GM21619 (cell line): ENCODE measurements around the gene OR6N1.

ENCODE experiments used
- ATAC-seq: cut with Tn5 transposase; IDR thresholded peaks from one replicate; pipeline ENCODE4 v1.9.1; 2021; ENCODE audit not compliant: unreplicated experiment

The OR6N1 gene, protein sequence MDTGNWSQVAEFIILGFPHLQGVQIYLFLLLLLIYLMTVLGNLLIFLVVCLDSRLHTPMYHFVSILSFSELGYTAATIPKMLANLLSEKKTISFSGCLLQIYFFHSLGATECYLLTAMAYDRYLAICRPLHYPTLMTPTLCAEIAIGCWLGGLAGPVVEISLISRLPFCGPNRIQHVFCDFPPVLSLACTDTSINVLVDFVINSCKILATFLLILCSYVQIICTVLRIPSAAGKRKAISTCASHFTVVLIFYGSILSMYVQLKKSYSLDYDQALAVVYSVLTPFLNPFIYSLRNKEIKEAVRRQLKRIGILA

GRCh38 chr1:158771950-158772866, at the start of gene OR6N1:
TSS of gene OR6N1 (minus strand) at chr1:158772195. CDS start at chr1:158766682, 5,513 bp downstream.
- no peak for ATAC-seq

- ATAC-seq, result no peak
Measured at GRCh38 chr1:158821723-158822122, 49.7 kb upstream of the OR6N1 start.

DNA sequence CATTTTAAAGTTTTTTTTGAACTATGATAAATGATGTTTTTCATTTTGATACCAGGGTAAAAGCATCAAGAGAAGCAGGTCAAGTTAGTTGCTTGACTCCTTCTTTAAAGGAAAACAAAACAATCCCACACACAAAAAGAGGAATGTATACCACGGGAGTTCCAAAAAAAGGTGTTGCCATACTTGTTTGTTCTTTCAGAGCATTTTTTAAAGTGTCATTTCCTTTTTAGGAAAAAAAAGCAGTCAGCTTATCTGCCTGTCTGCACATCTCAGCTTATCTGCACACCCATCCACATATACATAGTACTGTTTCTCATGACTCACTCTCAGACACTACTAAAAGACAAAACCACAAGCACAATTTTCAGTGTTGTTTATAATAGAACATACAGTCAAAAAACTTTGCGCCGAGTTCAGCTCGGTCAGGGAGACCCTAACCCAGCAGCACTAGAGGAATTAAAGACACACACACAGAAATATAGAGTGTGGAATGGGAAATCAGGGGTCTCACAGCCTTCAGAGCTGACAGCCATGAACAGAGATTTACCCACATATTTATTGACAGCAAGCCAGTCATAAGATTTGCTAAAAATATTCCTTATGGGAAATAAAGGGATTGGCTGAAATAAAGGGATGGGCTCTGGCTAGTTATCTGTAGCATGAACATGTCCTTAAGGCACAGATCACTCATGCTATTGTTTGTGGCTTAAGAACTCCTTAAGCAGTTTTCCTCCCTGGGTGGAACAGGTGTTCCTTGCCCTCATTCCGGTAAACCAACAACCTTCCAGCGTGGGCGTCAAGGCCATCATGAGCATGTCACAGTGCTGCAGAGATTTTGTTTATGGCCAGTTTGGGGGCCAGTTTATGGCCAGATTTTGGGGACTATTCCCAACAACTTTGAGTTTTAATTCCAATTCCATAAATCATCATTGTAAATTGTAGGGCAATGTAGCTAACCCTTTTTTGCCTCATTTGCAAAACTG, 47.8 kb upstream of the OR6N1 start:
- ATAC-seq, result no peak

- ATAC-seq, result no peak
Measured at GRCh38 chr1:158818975-158819431, 47.0 kb upstream of the OR6N1 start.

- ATAC-seq, result no peak
Measured at GRCh38 chr1:158818560-158818959, 46.6 kb upstream of the OR6N1 start.

DNA sequence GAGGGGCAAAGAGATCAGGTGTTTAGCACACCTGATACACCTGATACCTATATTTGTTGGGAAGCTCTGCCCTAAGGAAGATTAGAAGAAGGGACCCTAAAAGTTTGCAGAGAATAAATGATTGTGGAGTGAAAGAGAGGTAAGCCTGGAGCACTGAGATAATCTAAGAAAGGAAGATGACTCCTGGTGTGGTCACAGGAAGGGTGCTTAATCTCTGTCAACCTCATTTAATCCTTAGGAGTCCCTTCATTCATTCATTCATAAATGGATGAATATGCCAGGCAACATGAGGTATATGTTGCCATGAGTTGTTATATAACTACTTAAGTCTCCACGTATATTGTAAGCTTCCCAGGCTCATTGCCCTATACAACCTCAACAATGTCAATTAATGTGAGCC, 43.0 kb upstream of the OR6N1 start:
- ATAC-seq, result no peak

- ATAC-seq, result no peak
Measured at GRCh38 chr1:158813164-158813563, 41.2 kb upstream of the OR6N1 start.

DNA sequence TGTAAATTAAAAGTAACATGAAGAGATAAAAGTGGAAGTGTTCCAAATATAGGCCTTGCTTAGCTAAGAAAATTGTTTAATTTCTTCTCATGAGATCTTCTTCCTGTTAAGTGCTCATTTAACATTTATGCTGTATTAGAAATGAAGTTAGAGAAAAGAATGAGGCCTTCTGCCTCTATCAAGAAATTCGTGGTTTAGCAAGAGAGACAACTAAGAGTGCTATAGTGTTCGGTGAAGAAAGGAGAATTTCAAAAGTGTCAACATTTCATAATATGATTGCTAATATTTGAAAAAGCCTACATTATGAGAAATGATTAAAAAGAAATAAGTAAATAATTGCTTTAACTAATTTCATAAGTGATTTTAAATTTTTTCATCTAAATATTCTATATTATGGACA, 40.3 kb upstream of the OR6N1 start:
- ATAC-seq, result no peak

DNA sequence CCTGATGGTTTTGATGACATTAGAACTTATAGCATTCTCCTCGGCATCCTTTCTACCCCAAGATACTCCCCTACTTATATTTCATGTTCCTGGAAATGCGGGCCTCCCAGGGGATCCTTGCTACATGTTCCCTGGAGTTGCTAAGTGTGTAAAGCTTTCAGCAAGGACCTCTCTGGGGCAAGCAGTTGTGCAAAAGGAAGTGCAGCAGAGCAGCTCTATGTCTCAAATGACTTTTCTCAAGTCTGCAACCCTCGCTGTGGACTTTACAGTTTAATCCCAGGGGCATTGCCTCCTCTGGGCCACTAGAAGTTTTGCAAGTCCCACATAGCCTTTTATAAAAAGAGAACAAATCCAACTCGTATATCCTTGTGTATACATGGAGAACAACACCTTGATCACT, 38.3 kb upstream of the OR6N1 start:
- ATAC-seq, result no peak

GRCh38 chr1:158809862-158810261, 37.9 kb upstream of the OR6N1 start:
- no peak for ATAC-seq

GRCh38 chr1:158809256-158809655, 37.3 kb upstream of the OR6N1 start:
- no peak for ATAC-seq

- no peak for ATAC-seq
Measured at GRCh38 chr1:158806916-158807536, 35.0 kb upstream of the OR6N1 start.

DNA sequence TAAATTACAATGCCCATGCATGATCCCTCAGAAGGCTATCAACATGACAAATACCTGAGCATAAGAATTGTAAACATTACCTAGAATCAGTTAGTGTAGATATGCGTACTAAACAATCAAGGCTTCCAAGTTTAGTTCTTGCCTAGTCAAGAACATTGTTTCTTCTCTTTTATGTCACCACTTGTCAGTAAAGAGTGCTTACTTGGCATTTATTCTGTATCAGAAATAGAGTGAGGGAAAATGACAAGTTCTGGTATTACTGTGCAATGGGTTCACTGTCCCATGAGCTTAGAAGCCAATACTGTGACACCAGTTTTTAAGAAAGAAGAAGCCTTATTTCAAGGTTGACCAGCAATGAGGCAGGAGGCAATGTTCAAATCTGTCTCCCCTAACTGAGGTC, 31.7 kb upstream of the OR6N1 start:
- ATAC-seq, result no peak

DNA sequence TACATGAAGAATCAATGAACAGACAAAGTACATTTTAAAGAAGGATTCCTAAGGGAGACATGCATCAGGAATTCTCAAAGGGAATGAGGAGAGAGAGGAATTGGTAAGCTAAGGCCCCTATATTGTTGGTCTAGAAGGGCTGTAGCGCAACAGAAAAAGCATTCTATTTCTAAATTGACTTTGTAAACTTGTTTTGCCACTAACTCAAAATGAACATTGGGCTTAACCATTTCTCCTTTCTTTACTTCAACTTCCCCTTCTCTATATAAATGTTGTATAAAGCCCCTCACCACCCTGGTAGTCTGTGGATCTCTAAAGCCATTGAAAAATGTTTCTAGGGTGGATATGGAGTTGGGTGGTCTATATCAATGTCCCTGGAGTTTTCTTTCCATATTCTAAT, 29.4 kb upstream of the OR6N1 start:
- no peak for ATAC-seq

GRCh38 chr1:158800526-158800925, 28.5 kb upstream of the OR6N1 start:
- ATAC-seq, result no peak

DNA sequence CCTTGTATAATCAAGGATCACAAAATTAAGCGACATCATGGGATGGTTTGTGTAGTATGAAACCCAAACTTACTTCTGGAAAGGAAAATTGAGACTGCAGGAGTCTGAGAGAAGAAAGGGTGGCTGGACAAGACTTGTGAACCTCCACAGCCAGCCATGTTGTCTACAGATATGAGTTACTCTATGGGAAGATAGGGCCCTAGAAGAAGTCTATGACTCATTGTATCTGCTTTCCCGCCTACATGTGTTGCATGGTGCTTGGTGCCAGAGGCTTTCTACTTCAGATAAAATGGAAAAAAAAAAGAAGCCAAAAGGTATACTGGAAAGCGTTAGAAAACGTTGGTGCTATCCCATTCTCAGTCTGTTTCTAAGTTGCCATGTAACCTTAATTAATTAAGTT, 27.7 kb upstream of the OR6N1 start:
- ATAC-seq, result no peak

DNA sequence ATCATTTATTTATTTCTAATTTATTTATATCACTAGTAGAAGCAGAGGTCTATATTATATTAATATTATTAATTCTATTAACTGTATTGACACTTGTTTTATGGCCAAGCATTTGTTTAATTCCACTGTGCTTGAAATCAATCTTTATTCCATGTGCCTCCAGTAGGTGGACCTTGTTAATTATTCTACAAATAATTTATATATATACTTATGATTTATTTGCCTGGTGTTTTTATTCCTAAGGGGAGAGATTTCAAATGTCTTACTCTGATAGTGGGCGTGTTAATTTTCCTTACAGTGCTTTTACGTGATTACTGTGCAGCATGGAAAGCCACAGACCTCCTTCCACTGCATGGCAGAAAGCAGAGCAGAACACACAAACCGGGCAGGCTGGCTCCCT, 26.5 kb upstream of the OR6N1 start:
- ATAC-seq, result no peak

DNA sequence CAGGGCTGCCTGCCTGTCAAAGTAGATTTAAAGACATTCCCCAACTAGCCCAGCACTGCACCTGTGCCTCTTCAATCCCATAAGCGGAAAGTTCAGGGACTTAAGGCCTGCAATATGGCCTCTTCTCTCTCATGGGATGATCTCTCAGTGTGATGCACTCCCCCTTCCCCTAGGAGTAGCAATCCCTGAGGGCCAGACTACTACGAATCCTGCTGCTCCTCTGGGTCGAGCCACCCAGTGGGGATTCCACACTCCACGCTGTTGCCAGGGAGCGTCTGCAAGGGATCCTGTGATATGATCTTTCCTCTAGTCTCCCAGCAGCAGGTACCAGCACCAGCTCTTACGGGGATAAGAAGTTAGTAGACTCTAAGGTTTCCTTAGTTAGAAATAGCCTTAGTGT, 22.3 kb upstream of the OR6N1 start:
- no peak for ATAC-seq

DNA sequence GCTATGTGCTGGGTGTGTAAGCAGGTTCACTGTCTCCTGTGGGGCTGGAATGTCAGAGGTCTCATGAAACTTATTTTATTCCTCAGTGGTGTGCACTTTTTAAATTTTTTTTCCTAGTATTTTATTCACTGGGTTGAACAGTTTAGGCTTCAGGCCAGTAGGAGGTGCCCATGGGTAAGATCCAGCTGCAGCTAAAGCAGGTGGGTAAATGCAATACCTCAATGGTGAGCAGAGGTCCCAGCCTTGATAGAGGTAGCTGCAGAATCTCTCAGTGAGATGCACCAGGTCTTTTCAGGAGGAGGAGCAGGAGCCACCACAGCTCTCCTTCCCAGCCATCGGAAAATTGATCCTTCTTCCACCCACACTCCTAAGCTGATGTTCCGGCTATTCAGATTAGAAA, 21.6 kb upstream of the OR6N1 start:
- ATAC-seq, result no peak

- ATAC-seq, result no peak
Measured at GRCh38 chr1:158781104-158781503, 9.1 kb upstream of the OR6N1 start, which contains the start of gene OR6N2. TSS of gene OR6N2 (minus strand) at chr1:158781204. CDS start at chr1:158777635, 3,569 bp downstream.
